ENCODE results near the gene KCNMB1.

Gene KCNMB1

GRCh38 chr5:170390472-170390871, 1.3 kb upstream of the KCNMB1 start:
- H3K9ac ChIP-seq (ENCODE audit: insufficient read length, low read depth): no peak overlapping the region
- H3K27me3 ChIP-seq (ENCODE audit: insufficient read depth, insufficient read length): no peaks in the 10 kb centered on the region

DNA sequence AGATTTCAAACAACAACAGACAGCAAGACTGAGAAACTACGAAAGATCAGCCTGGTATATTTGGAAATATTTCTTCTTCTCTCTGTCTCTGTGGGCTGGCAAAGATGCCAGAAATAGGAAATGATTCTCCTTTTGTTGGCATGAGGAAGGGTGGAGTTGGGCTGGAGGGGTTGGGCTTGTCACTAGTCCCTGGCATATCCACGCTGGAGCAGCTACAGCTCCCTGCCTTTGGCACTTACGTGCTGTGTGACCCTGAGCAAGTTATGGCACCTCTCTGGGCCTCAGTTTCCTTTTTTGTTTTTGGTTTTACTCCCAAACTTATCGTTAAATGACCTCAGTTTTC, 354 bp upstream of the KCNMB1 start:
- H3K27me3 ChIP-seq (ENCODE audit: insufficient read depth, insufficient read length): no peaks in the 10 kb centered on the region
- peaks cover 2% of the 10 kb centered on the region for H3K4me1 ChIP-seq (ENCODE audit: insufficient read depth, insufficient read length)
- no peaks in the 10 kb centered on the region for H3K36me3 ChIP-seq (ENCODE audit: insufficient read depth, insufficient read length, low read length)
- DNase-seq (ENCODE audit: low read depth, low spot score): no peak
- no peak overlapping the region for H3K4me3 ChIP-seq (ENCODE audit: insufficient read length, low read depth)
- H3K9me3 ChIP-seq (ENCODE audit: insufficient read depth, low read length): no peaks in the 10 kb centered on the region
- no peak overlapping the region for H3K9ac ChIP-seq (ENCODE audit: insufficient read length, low read depth)
- no peak for TF ChIP-seq SUZ12 (IDR thresholded peaks at IDR 0.05; ENCODE audit: extremely low read depth, insufficient read depth, insufficient read length)
- TF ChIP-seq YY1 (IDR thresholded peaks at IDR 0.05; ENCODE audit: insufficient read depth, insufficient read length): no peak
- no peak for TF ChIP-seq ZNF274 (IDR thresholded peaks at IDR 0.05; ENCODE audit: low read depth, low read length)

More at GRCh38 chr5:170390472-170390871, 1.3 kb upstream of the KCNMB1 start:
- H3K4me3 ChIP-seq (ENCODE audit: insufficient read length, low read depth): no peak overlapping the region
- H3K4me1 ChIP-seq (ENCODE audit: insufficient read depth, insufficient read length): peaks cover 2% of the 10 kb centered on the region
- H3K36me3 ChIP-seq (ENCODE audit: insufficient read depth, insufficient read length, low read length): no peaks in the 10 kb centered on the region
- TF ChIP-seq ZNF274 (IDR thresholded peaks at IDR 0.05; ENCODE audit: low read depth, low read length): no peak
- no peak for TF ChIP-seq YY1 (IDR thresholded peaks at IDR 0.05; ENCODE audit: insufficient read depth, insufficient read length)
- no peak for TF ChIP-seq SUZ12 (IDR thresholded peaks at IDR 0.05; ENCODE audit: extremely low read depth, insufficient read depth, insufficient read length)
- no peaks in the 10 kb centered on the region for H3K9me3 ChIP-seq (ENCODE audit: insufficient read depth, low read length)
- no peak for DNase-seq (ENCODE audit: low read depth, low spot score)

DNA sequence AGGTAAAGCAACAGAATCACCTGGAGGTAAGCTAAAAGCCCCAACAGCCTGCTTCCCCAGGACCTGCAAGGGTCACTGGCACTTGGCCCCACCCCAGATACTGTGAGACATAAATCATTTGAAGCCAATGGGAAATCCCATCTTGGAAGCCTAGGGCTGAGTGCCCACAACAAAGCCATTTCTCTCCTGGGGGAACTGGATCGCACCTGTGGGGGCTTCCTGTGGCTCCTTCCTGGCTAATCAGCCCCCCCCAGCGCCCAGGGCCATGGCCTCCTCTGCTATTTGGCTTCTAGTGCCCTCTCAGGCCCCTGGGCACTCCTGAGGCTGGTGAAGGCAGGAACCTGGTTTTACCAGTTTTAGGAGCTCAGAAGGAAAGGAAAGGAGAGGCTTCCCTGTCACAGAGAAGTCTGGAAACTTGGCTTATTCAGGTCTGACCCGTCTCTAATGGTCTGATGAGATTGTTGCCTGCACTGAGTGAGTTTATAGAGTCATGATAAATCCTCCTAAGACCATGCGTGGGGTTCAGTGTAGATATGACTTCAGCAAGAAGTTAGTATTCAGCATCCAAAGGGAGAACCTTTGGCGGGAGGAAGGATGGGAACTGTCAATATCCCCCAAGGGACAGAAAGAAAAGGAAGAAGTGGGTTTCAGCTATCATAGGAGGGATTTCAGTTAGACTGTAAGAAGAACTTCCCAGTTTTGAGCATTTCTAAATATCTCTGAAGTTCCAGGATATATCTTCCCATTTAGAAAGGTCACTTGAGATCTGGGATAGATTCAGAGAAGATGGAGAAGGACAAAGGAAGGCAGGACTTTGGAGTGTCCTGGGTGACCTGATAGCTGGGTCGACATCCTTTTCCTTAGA, 1.2 kb downstream of the KCNMB1 start:
- no peaks in the 10 kb centered on the region for H3K27me3 ChIP-seq (ENCODE audit: insufficient read depth, insufficient read length)
- no peak for DNase-seq (ENCODE audit: low read depth, low spot score)
- peaks cover 2% of the 10 kb centered on the region for H3K4me1 ChIP-seq (ENCODE audit: insufficient read depth, insufficient read length)
- H3K9ac ChIP-seq (ENCODE audit: insufficient read length, low read depth): no peak overlapping the region
- no peaks in the 10 kb centered on the region for H3K9me3 ChIP-seq (ENCODE audit: insufficient read depth, low read length)
- TF ChIP-seq ZNF274 (IDR thresholded peaks at IDR 0.05; ENCODE audit: low read depth, low read length) (no peak), SUZ12 (IDR thresholded peaks at IDR 0.05; ENCODE audit: extremely low read depth, insufficient read depth, insufficient read length) (no peak), YY1 (IDR thresholded peaks at IDR 0.05; ENCODE audit: insufficient read depth, insufficient read length) (no peak)
- no peak overlapping the region for H3K4me3 ChIP-seq (ENCODE audit: insufficient read length, low read depth)
- H3K36me3 ChIP-seq (ENCODE audit: insufficient read depth, insufficient read length, low read length): no peaks in the 10 kb centered on the region

DNA sequence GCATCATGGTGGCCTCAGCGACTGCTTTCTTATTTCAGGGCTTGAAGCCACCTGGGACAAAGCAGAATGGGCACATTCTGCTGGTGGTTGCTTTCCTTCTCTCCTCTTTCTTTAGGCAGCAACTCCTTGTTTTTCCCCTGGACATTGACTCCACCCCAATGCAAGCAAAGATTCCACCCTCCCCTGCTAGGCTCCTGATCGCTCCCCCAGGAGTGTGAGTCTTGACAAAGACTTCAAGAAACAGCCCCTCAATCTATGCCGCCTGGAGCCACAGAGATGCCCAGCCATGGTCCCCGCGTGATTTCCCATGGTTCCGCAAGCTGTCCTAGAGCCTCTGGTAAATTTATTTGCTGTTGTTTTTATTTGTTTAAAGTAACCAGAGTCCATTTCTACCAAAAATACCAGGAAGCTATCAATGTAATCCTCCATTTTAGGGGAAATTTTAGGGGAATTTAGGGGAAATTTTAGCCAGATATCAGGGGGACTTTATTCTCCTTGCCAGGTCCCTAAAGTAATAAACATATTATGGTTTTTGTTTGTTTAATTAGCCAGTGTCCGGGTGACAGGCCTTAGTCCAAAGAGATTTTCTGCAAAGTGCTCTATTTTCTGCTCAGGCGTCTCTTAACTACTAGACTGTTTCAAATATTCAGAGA, 2.3 kb downstream of the KCNMB1 start:
- H3K27me3 ChIP-seq (ENCODE audit: insufficient read depth, insufficient read length): no peaks in the 10 kb centered on the region
- DNase-seq (ENCODE audit: low read depth, low spot score): no peak
- TF ChIP-seq ZNF274 (IDR thresholded peaks at IDR 0.05; ENCODE audit: low read depth, low read length): no peak
- TF ChIP-seq YY1 (IDR thresholded peaks at IDR 0.05; ENCODE audit: insufficient read depth, insufficient read length): no peak
- no peak for TF ChIP-seq SUZ12 (IDR thresholded peaks at IDR 0.05; ENCODE audit: extremely low read depth, insufficient read depth, insufficient read length)
- H3K36me3 ChIP-seq (ENCODE audit: insufficient read depth, insufficient read length, low read length): no peaks in the 10 kb centered on the region
- peaks cover 2% of the 10 kb centered on the region for H3K4me1 ChIP-seq (ENCODE audit: insufficient read depth, insufficient read length)
- no peaks in the 10 kb centered on the region for H3K9me3 ChIP-seq (ENCODE audit: insufficient read depth, low read length)
- H3K4me3 ChIP-seq (ENCODE audit: insufficient read length, low read depth): no peak overlapping the region
- H3K9ac ChIP-seq (ENCODE audit: insufficient read length, low read depth): no peak overlapping the region

- no peak for DNase-seq (ENCODE audit: low read depth, low spot score)
- TF ChIP-seq YY1 (IDR thresholded peaks at IDR 0.05; ENCODE audit: insufficient read depth, insufficient read length) (no peak), ZNF274 (IDR thresholded peaks at IDR 0.05; ENCODE audit: low read depth, low read length) (no peak), SUZ12 (IDR thresholded peaks at IDR 0.05; ENCODE audit: extremely low read depth, insufficient read depth, insufficient read length) (no peak)
- Histone ChIP-seq H3K4me1 (ENCODE audit: insufficient read depth, insufficient read length) (peaks cover 7% of the 10 kb centered on the region), H3K9ac (ENCODE audit: insufficient read length, low read depth) (no peak overlapping the region), H3K27me3 (ENCODE audit: insufficient read depth, insufficient read length) (no peaks in the 10 kb centered on the region), H3K4me3 (ENCODE audit: insufficient read length, low read depth) (no peak overlapping the region), H3K36me3 (ENCODE audit: insufficient read depth, insufficient read length, low read length) (no peaks in the 10 kb centered on the region), H3K9me3 (ENCODE audit: insufficient read depth, low read length) (no peaks in the 10 kb centered on the region)
These were observed 5.9 kb downstream of the KCNMB1 start for GRCh38 chr5:170383227-170383626.

DNA sequence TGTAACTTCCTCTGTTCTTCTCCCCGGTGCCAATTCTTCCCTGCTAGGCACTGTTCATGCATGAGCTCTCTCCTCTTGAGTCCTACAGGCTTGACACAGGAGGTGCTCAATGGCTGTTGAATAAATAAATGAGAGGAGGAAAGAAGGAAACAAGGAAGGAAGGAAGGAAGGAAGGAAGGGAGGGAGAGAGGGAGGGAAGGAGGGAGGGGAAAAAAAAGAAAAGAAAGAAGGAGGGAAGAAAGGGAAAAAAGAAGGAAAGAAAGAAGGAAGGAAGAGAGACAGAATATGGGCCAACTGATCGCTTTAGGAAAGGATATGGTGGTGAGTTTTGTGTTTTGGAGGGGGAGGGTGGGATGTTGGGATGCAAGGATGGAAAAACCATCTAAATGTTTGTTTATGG, 6.4 kb downstream of the KCNMB1 start:
- Histone ChIP-seq H3K36me3 (ENCODE audit: insufficient read depth, insufficient read length, low read length) (no peaks in the 10 kb centered on the region), H3K27me3 (ENCODE audit: insufficient read depth, insufficient read length) (no peaks in the 10 kb centered on the region), H3K9me3 (ENCODE audit: insufficient read depth, low read length) (no peaks in the 10 kb centered on the region), H3K4me3 (ENCODE audit: insufficient read length, low read depth) (no peak overlapping the region), H3K9ac (ENCODE audit: insufficient read length, low read depth) (no peak overlapping the region), H3K4me1 (ENCODE audit: insufficient read depth, insufficient read length) (peaks cover 7% of the 10 kb centered on the region)
- DNase-seq (ENCODE audit: low read depth, low spot score): no peak
- no peak for TF ChIP-seq ZNF274 (IDR thresholded peaks at IDR 0.05; ENCODE audit: low read depth, low read length)

- TF ChIP-seq ZNF274 (IDR thresholded peaks at IDR 0.05; ENCODE audit: low read depth, low read length) (no peak), SUZ12 (IDR thresholded peaks at IDR 0.05; ENCODE audit: extremely low read depth, insufficient read depth, insufficient read length) (no peak), YY1 (IDR thresholded peaks at IDR 0.05; ENCODE audit: insufficient read depth, insufficient read length) (no peak)
- Histone ChIP-seq H3K9ac (ENCODE audit: insufficient read length, low read depth) (no peak overlapping the region), H3K4me1 (ENCODE audit: insufficient read depth, insufficient read length) (peaks cover 5% of the 10 kb centered on the region), H3K36me3 (ENCODE audit: insufficient read depth, insufficient read length, low read length) (no peaks in the 10 kb centered on the region), H3K27me3 (ENCODE audit: insufficient read depth, insufficient read length) (no peaks in the 10 kb centered on the region), H3K9me3 (ENCODE audit: insufficient read depth, low read length) (no peaks in the 10 kb centered on the region), H3K4me3 (ENCODE audit: insufficient read length, low read depth) (no peak overlapping the region)
- DNase-seq (ENCODE audit: low read depth, low spot score): no peak
These were observed 8.7 kb downstream of the KCNMB1 start for GRCh38 chr5:170380361-170380951.

Measured in NT2/D1 (cell line).